ENCODE data around the gene C19orf67.

The C19orf67 gene

DNA sequence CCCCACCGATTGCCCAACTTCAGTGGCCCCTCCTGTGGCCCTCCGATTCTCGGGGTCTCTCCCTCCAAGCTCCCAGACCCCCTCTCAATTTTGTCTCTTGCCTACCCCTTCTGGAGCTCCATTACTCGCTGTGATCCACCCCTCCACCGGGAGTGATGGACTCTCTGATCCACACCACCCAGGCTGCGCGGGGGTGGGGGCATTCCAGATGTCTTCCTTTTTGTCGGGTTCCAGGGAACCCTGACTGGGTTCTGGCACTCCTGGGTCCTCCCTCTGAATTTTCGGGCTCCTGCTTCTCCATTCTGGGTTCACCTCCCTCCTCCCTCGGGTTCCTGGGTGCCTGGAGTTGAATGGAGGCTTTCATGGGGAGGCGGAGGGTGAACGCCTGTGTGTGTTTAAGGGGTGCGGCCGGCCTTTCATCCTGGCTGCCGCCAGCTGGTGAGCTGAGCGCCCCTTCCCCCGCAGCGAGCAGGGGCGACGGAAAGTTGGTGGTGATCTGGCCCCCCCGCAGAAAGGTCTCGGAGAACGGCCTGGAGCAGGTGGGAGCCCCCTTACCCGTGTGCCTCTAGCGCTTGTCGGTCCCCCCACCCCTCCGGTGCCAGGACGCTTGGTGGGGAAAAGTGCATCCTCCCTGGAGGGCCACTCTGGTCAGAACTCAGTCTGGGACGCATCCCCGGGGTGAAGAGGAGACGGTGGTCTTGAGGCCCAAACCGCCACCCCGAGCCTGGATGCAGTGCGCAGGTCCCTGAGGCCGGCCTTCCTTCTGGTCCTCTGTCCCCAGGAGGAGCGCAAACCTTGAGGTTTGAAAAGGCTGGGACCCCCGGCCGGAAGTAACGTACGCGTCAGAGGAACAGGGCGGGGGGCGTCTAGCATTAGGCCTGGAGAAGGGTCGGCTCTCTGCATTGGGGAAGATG is 11.4 kb downstream of the C19orf67 start (continued):
- TF ChIP-seq GLIS2 (tag by site-specific recombination; IDR thresholded peaks at IDR 0.05) (peak; percentile 87), ZNF776 (tag by site-specific recombination; IDR thresholded peaks at IDR 0.05; ENCODE audit: borderline replicate concordance) (no peak), ZNF221 (tag by site-specific recombination; IDR thresholded peaks at IDR 0.05; ENCODE audit: borderline replicate concordance) (no peak), ZNF133 (tag by site-specific recombination; IDR thresholded peaks at IDR 0.05) (no peak), ZNF24 (tag by site-specific recombination; IDR thresholded peaks at IDR 0.05) (no peak), ZNF623 (tag by site-specific recombination; IDR thresholded peaks at IDR 0.05) (no peak), ZBTB8A (tag by site-specific recombination; IDR thresholded peaks at IDR 0.05) (peak; percentile 30; the same call in 1 of the 2 replicates), EGR2 (tag by site-specific recombination; IDR thresholded peaks at IDR 0.05; ENCODE audit: low read depth) (no peak), KLF9 (tag by site-specific recombination; IDR thresholded peaks at IDR 0.05; ENCODE audit: low read depth) (peak; percentile 27; the same call in 1 of the 2 replicates), GFI1B (tag by site-specific recombination; IDR thresholded peaks at IDR 0.05) (no peak), SCRT1 (tag by site-specific recombination; IDR thresholded peaks at IDR 0.05; ENCODE audit: borderline replicate concordance) (no peak), ZFHX2 (tag by site-specific recombination; conservative IDR thresholded peaks at IDR 0.05) (peak; percentile 28; the same call in 1 of the 2 replicates), BCL11A (tag by site-specific recombination; IDR thresholded peaks at IDR 0.05; ENCODE audit: low read depth) (no peak), ZNF610 (tag by site-specific recombination; IDR thresholded peaks at IDR 0.05; ENCODE audit: borderline replicate concordance) (no peak), MYNN (tag by site-specific recombination; IDR thresholded peaks at IDR 0.05; ENCODE audit: borderline replicate concordance) (no peak), ZNF114 (tag by site-specific recombination; IDR thresholded peaks at IDR 0.05) (no peak), ZNF10 (tag by site-specific recombination; IDR thresholded peaks at IDR 0.05) (no peak), ZNF747 (tag by site-specific recombination; IDR thresholded peaks at IDR 0.05) (no peak), WT1 (tag by site-specific recombination; IDR thresholded peaks at IDR 0.05) (no peak), ZSCAN23 (tag by site-specific recombination; IDR thresholded peaks at IDR 0.05) (no peak), ZNF629 (tag by site-specific recombination; IDR thresholded peaks at IDR 0.05) (no peak), PRDM1 (tag by site-specific recombination; IDR thresholded peaks at IDR 0.05) (no peak), SP7 (tag by site-specific recombination; IDR thresholded peaks at IDR 0.05) (no peak), ZNF266 (tag by site-specific recombination; IDR thresholded peaks at IDR 0.05; ENCODE audit: low read depth) (no peak), ZNF394 (tag by site-specific recombination; IDR thresholded peaks at IDR 0.05; ENCODE audit: borderline replicate concordance) (no peak), ZNF514 (tag by site-specific recombination; IDR thresholded peaks at IDR 0.05) (no peak), ZNF677 (tag by site-specific recombination; IDR thresholded peaks at IDR 0.05) (no peak)
- TF ChIP-seq, protein P1, sequence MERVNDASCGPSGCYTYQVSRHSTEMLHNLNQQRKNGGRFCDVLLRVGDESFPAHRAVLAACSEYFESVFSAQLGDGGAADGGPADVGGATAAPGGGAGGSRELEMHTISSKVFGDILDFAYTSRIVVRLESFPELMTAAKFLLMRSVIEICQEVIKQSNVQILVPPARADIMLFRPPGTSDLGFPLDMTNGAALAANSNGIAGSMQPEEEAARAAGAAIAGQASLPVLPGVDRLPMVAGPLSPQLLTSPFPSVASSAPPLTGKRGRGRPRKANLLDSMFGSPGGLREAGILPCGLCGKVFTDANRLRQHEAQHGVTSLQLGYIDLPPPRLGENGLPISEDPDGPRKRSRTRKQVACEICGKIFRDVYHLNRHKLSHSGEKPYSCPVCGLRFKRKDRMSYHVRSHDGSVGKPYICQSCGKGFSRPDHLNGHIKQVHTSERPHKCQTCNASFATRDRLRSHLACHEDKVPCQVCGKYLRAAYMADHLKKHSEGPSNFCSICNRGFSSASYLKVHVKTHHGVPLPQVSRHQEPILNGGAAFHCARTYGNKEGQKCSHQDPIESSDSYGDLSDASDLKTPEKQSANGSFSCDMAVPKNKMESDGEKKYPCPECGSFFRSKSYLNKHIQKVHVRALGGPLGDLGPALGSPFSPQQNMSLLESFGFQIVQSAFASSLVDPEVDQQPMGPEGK (tag by site-specific recombination; IDR thresholded peaks at IDR 0.05), result peak; percentile 69
- TF ChIP-seq, protein P2, sequence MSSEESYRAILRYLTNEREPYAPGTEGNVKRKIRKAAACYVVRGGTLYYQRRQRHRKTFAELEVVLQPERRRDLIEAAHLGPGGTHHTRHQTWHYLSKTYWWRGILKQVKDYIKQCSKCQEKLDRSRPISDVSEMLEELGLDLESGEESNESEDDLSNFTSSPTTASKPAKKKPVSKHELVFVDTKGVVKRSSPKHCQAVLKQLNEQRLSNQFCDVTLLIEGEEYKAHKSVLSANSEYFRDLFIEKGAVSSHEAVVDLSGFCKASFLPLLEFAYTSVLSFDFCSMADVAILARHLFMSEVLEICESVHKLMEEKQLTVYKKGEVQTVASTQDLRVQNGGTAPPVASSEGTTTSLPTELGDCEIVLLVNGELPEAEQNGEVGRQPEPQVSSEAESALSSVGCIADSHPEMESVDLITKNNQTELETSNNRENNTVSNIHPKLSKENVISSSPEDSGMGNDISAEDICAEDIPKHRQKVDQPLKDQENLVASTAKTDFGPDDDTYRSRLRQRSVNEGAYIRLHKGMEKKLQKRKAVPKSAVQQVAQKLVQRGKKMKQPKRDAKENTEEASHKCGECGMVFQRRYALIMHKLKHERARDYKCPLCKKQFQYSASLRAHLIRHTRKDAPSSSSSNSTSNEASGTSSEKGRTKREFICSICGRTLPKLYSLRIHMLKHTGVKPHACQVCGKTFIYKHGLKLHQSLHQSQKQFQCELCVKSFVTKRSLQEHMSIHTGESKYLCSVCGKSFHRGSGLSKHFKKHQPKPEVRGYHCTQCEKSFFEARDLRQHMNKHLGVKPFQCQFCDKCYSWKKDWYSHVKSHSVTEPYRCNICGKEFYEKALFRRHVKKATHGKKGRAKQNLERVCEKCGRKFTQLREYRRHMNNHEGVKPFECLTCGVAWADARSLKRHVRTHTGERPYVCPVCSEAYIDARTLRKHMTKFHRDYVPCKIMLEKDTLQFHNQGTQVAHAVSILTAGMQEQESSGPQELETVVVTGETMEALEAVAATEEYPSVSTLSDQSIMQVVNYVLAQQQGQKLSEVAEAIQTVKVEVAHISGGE (tag by site-specific recombination; conservative IDR thresholded peaks at IDR 0.05; ENCODE audit: low read depth), result no peak
- TF ChIP-seq, protein P3, sequence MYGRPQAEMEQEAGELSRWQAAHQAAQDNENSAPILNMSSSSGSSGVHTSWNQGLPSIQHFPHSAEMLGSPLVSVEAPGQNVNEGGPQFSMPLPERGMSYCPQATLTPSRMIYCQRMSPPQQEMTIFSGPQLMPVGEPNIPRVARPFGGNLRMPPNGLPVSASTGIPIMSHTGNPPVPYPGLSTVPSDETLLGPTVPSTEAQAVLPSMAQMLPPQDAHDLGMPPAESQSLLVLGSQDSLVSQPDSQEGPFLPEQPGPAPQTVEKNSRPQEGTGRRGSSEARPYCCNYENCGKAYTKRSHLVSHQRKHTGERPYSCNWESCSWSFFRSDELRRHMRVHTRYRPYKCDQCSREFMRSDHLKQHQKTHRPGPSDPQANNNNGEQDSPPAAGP (tag by site-specific recombination; IDR thresholded peaks at IDR 0.05), result peak; percentile 18; the same call in 1 of the 2 replicates
- TF ChIP-seq, protein P4, sequence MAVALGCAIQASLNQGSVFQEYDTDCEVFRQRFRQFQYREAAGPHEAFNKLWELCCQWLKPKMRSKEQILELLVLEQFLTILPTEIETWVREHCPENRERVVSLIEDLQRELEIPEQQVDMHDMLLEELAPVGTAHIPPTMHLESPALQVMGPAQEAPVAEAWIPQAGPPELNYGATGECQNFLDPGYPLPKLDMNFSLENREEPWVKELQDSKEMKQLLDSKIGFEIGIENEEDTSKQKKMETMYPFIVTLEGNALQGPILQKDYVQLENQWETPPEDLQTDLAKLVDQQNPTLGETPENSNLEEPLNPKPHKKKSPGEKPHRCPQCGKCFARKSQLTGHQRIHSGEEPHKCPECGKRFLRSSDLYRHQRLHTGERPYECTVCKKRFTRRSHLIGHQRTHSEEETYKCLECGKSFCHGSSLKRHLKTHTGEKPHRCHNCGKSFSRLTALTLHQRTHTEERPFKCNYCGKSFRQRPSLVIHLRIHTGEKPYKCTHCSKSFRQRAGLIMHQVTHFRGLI (tag by site-specific recombination; IDR thresholded peaks at IDR 0.05), result no peak
- TF ChIP-seq, protein P5, sequence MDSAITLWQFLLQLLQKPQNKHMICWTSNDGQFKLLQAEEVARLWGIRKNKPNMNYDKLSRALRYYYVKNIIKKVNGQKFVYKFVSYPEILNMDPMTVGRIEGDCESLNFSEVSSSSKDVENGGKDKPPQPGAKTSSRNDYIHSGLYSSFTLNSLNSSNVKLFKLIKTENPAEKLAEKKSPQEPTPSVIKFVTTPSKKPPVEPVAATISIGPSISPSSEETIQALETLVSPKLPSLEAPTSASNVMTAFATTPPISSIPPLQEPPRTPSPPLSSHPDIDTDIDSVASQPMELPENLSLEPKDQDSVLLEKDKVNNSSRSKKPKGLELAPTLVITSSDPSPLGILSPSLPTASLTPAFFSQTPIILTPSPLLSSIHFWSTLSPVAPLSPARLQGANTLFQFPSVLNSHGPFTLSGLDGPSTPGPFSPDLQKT (IDR thresholded peaks at IDR 0.05; ENCODE audit: borderline replicate concordance, low read depth, low read length), result no peak
